Measurements from ENCODE around the gene FBRSL1. TPM values are rescaled to one million over a fixed set of nuclear protein-coding genes. Genes with fewer than 3 reads are reported as not detected.

Gene FBRSL1
- total RNA-seq, 1 experiment from 2014 or later = 1.5 TPM

DNA sequence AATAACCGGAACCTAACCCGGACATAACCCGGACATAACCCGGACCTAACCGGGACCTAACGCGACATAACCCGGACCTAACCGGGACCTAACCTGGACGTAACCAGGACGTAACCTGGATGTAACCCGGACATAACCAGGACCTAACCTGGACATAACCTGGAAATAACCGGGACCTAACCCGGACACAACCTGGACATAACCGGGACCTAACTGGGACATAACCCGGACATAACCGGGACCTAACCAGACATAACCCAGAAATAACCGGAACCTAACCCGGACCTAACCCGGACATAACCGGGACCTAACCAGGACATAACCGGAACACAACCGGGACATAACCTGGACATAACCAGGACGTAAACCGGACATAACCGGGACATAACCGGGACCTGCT, 6.7 kb upstream of the FBRSL1 start:
- DNase-seq (ENCODE audit: low spot score) = no peak

DNA sequence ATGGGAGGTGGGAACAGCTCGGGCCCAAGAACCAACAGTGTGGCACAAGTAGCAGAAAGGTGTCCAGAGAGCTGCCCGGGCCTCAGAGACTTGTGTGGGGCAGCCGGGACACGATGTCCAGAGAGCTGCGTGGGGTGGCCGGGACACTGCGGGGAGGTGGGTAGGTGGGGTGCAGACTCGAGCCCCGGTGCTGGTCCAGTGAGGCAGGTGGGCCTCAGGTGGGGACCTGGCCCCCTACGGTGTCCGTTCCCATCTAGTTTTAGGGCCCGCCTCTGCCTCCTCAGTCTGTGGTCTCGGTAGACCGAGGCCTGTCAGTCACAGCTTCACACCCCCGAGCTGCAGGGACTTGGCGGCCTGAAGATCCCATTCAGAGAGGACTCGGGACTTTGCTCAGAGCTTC, 6.3 kb upstream of the FBRSL1 start:
- no peak for DNase-seq (ENCODE audit: low spot score)

- DNase-seq (ENCODE audit: low spot score) = no peak
Observed at GRCh38 chr12:132484183-132484890, 5.6 kb upstream of the FBRSL1 start.

GRCh38 chr12:132484891-132485441, 5.0 kb upstream of the FBRSL1 start:
- DNase-seq (ENCODE audit: low spot score) = no peak

DNA sequence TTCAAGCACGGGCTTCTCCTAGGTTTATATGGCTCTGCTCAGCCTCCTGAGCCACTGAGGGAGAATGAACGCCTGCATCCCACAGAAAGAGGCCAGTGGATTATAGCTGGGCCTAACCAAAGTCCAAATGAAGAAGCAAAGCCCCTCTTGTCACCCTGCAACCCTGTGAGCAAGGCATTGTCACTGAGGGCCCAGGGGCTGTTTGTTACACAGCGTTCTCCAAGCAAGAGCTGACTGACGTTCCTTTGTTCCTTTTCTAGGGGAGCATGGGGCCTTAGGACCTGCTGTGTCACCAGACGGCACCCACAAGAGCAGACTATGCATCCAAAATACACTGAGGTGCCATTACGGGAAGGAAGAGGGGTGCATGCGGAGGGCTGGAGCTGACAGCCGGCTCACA, 4.3 kb upstream of the FBRSL1 start:
- no peak for DNase-seq (ENCODE audit: low spot score)

DNA sequence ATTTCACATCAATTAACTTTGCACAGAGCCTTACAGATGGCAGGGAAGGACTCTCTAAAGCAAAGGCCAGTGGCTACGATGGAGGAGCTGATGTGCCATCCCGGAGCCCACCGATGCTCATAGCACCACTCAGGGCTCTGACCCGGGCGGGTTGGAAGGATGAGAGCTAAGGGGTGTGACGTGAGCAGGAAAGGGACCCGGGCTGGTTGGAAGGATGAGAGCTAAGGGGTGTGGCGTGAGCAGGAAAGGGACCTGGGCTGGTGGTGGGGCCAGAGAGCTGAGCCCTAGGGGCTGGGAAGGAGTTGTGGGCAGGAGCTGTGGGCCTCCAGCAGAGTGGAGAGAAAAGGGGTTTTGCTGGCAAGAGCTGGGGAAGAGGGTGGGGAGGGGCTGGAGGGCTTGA, 3.8 kb upstream of the FBRSL1 start:
- DNase-seq (ENCODE audit: low spot score) = no peak

DNA sequence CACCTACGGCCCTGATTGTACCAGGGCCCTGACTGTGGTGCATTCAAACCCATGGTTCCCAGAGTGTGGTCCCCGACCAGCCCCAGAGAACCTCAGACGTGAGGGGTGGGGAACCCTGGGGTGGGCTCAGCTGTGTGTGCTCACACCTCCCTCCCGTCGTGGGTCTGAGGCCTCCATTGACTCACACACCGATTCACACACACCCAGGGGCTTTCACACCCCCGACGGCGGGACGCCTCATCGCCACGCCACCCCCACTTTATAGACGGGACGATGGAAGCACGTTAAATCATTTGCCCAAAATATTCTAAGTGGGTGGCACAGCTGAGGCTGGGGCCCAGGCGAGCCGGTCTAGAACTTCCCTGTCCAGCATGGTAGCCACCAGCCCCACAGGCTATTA, 3.4 kb upstream of the FBRSL1 start:
- no peak for DNase-seq (ENCODE audit: low spot score)

GRCh38 chr12:132487311-132487741, 2.6 kb upstream of the FBRSL1 start:
- DNase-seq (ENCODE audit: low spot score) = no peak

DNA sequence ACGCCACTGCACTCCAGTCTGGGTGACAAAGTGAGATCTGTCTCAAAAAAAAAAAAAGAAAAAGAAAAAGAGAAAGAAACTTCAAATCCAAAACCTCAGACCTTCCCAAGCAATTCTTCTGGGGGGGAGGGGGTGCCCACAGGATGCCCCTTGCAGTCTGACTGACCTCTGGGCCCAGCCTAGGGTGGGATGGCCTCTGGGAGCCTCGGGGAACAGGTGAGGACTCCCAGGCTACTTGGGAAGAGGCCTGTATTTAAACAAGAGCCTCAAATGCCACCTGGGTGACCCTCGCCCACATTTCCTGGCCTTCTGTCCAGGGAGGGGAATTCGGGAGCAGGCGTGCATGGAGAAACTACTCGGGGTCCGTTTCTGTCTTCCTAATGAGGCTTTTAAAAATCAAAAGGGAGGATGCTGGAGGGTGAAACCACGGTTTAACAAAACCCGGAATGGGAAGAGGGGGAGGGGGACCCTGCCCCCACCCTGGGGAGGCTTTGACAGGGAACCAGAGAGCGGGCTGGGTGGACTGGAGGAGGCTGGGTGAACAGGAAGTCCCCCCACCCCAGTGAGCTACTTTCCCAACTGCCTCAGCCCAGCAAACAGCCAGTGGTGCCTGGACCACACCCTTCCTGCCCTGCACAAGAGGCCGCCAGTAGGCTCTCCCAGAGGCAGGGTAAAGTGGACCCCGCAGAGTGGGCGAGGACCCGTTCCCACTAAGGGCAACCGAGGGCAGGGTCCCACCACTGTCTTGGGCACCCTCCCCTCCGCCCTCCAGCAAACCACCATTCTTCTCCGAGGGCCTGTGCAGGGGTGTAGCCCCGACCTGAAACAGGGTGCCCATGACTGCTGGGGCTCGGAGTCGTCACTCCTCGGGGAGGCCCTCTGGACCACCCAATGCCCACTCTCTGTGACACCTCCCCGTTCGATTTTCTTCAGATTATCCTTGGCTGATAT, 1.5 kb upstream of the FBRSL1 start:
- no peak for DNase-seq (ENCODE audit: low spot score)

DNA sequence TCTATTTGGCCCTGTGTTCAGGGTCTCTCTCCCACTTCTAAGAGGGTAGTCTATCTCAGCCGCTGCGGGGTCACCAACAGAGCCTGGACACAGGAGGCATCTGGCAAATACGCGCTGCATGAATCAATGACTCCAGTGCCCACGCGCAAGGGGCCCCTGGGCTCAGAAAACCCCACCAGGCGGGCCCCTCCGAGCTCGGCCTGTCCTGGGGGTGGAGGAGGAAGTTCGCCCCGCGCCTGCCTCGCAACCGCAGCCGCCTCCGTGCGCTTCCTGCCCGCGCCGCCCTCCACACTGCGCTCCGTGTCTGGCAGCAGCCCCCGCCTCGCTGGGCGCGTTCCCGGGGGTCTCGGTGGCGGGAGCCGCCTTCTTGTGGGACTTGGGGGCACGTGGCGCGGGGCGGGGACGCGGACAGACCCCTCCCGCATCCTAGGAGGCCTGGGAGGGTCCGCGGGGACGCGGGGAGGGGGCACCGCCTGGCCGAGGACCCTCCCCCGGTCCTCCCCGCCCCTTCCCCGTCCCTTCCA, 811 bp upstream of the FBRSL1 start:
- DNase-seq (ENCODE audit: low spot score) = no peak

DNA sequence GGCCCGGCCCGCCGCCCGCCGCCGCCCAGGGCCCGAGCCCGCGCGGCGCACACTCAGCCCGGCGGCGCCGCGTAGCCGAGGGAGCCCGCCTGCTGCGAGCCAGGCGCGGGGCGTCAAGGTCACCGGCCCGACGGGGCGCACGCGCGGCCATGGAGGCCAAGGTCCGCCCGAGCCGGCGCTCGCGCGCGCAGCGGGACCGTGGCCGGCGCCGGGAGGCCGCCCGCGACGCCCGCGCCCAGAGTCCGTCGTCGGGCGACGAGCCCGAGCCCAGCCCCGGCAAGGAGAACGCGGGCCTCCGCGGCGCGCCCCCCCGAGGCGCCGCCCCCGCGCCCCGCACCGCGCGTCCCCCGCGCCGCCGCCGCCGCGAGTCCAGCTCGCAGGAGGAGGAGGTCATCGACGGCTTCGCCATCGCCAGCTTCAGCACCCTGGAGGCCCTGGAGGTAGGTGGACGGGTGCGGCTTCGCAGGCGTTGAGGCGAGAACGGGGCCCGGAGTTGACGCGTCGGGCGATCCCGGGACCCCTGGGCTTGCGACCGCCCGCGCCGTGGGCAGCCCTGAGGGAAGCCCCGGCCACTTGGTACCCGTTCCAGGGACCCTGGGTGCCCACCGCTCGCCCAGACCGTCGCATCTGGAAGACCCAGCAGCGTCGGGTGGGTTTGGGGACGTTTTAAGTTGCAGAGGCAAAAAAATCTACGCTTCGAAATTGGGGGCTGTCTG, 629 bp downstream of the FBRSL1 start:
- no peak for DNase-seq (ENCODE audit: low spot score)

- DNase-seq (ENCODE audit: low spot score) = no peak
Observed at GRCh38 chr12:132491138-132491663, 1.2 kb downstream of the FBRSL1 start.

DNA sequence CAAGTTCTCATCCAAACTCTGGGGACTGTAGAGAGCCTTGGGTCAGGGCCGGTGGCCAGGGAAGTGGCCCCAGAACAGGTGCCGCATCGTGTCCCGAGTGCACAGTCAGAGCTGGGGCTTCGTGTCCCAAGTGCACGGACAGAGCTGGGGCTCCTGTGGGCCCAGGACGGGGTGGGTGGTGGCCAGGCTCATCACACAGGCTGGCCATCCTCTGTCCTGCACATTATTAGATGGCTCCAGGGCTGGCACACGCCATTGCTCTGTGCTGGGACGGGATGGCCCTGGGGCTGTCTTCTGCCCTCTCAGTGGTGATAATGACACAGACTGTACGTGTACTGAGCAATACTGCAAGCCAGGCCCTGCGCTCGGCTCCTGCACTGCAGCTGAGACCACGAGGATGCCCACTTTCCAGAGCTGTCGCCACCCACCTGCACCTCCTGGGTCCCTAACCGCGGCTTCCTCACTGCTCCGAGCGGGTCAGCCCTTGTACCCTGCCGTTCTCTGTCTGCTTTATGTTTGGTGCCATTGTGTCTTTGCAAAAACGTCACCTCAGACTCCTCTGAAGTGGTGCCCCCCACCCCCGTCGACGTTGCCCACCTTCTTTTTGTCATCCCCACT, 1.9 kb downstream of the FBRSL1 start:
- no peak for DNase-seq (ENCODE audit: low spot score)

- no peak for DNase-seq (ENCODE audit: low spot score)
Observed at GRCh38 chr12:132492522-132492921, 2.6 kb downstream of the FBRSL1 start.

GRCh38 chr12:132492951-132493350, 3.0 kb downstream of the FBRSL1 start:
- DNase-seq (ENCODE audit: low spot score) = no peak

DNA sequence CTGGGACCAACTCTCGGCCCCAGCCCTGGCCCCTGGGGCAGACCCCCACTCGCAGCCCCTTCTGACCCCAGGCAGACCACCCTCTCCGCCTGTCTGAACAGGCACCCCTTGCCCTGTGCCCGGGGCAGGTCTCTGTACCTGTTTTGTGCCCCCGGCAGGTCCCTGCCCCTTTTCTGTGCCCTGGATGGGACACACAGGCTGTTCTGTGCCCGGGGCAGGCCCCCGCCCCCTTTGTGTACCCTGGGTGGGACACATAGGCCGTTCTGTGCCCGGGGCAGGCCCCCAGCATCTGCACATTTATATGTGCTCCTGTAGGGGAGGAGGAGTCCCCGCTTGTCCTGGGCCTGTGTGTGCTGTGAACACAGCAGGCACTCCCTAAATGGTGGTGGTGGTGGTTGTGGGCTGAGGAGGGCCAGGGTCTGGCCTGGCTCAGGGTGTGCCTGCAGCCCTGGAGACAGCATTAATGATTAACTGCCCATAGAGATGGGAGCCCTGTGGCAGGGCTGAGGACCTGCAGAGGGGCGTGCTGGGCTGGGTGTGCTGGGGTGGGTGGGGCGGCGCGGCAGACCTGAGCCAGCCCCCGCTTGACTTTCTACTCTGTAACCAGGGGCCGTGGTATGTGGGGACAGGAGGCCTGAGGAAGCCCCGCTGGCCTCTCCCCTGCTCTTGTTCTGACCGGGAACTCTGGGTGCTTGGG, 3.7 kb downstream of the FBRSL1 start:
- no peak for DNase-seq (ENCODE audit: low spot score)

DNA sequence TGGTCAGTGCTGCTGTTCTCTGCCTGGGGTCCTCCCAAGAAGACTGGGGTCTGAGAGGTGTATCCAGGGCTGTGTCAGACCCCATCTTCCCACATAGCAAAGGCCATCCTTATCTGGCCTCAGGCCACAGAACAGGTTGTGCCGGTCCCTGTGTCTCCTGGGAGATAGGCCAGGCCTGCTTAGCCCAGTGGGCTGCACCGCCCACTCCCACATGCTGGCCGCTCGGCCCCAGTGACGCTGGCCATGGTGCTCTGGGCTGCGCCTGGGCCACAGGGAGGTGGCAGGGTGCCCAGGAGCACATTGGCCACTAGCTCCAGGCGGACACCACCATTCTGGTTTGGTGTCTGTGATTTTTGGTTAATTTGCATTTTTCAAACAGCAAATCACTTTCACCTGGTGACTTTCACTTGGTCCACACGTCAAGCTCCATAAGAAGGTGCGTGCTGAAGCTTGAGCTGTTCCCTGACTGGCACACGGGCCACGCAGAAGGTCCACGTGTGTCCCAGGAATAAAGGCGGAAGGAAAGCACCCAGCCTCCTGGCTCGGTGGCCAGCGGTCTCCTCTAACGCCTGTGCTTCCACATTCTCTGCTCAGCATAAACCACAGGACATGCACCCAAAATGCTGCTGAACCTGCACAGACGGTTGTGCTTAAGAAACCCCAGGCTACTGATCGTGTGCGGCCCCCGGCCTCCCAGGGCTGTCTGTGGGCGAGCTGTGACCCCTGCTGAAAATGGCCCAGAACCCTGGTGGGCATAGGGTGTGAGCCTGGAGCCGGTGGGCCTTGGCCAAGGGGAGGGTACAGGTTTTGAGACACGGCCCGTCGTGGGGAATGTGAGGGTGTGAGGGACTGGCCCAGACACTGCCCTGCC, 4.6 kb downstream of the FBRSL1 start:
- no peak for DNase-seq (ENCODE audit: low spot score)

GRCh38 chr12:132495165-132495544, 5.2 kb downstream of the FBRSL1 start:
- DNase-seq (ENCODE audit: low spot score) = no peak

GRCh38 chr12:132495629-132496357, 5.8 kb downstream of the FBRSL1 start:
- no peak for DNase-seq (ENCODE audit: low spot score)
